CD14-positive monocyte (primary cell): Measurements from ENCODE around the gene PTTG1IP. TPM values are rescaled to one million over a fixed set of nuclear protein-coding genes. Genes with fewer than 3 reads are reported as not detected.
"Not testable (repeated sequence)": the region's sequence is repeated elsewhere in the genome, so short reads cannot be mapped to it uniquely, and the experiment has no call there.

Experiments
- DNase-seq, 3 donors: peaks; one replicate each; pipeline ENCODE4 v3.0.0-alpha.2; 2011 to 2022
- H2AFZ ChIP-seq: 2 replicates; pipeline ENCODE4 v1.6.0; 2012; ENCODE audit warnings: mild to moderate bottlenecking, low read depth, low read length, inconsistent platforms; ENCODE audit not compliant: insufficient read depth, poor library complexity, severe bottlenecking
- H3K27ac ChIP-seq, 2 donors: 1 replicate in 1 of 2; 2 replicates in 1 of 2; pipeline ENCODE4 v1.5.1; 2012 to 2013; ENCODE audit warnings: low read length in 2 of 2, control low read depth in 1 of 2, inconsistent platforms in 1 of 2, low read depth in 1 of 2, mild to moderate bottlenecking in 1 of 2
- H3K27me3 ChIP-seq, 2 donors: one replicate each; pipeline versions ENCODE4 v1.6.0 to v1.6.1; 2011 to 2013; ENCODE audit warnings: low read length in 2 of 2; ENCODE audit not compliant: control insufficient read depth in 2 of 2, insufficient read depth in 2 of 2
- H3K36me3 ChIP-seq, 2 donors: replicated peaks in 1 of 2; 1 replicate in 1 of 2; 2 replicates in 1 of 2; pipeline versions ENCODE4 v1.5.1 to v1.6.1; 2012 to 2013; ENCODE audit warnings: low read length in 2 of 2, control low read depth in 1 of 2, inconsistent platforms in 1 of 2, mild to moderate bottlenecking in 1 of 2; ENCODE audit not compliant: insufficient read depth in 2 of 2, control insufficient read depth in 1 of 2
- H3K4me1 ChIP-seq, 2 donors: 1 replicate in 1 of 2; 2 replicates in 1 of 2; pipeline versions ENCODE4 v1.5.1 to v1.6.1; 2012 to 2013; ENCODE audit warnings: low read length in 2 of 2, control low read depth in 1 of 2, inconsistent platforms in 1 of 2, mild to moderate bottlenecking in 1 of 2, moderate library complexity in 1 of 2; ENCODE audit not compliant: insufficient read depth in 2 of 2, control insufficient read depth in 1 of 2
- H3K4me2 ChIP-seq: replicated peaks from 2 replicates; pipeline ENCODE3; 2012; ENCODE audit warnings: low read length, moderate library complexity, mild to moderate bottlenecking; ENCODE audit not compliant: poor library complexity, severe bottlenecking; ENCODE audit errors: extremely low read depth
- H3K4me3 ChIP-seq, 3 experiments: fragments of 200-600 bp in 1 of 3; sonication (generic) in 1 of 3; replicated peaks in 1 of 3; 1 replicate in 2 of 3; 2 replicates in 1 of 3; pipeline ENCODE4 v1.5.1; 2011 to 2013; ENCODE audit warnings: low read length in 3 of 3, mild to moderate bottlenecking in 3 of 3, control low read depth in 2 of 3, low read depth in 2 of 3, inconsistent platforms in 1 of 3, moderate library complexity in 1 of 3
- H3K79me2 ChIP-seq: 2 replicates; pipeline ENCODE4 v1.6.0; 2012; ENCODE audit warnings: mild to moderate bottlenecking, control low read depth, inconsistent platforms, low read length, moderate library complexity; ENCODE audit not compliant: insufficient read depth
- H3K9ac ChIP-seq: 2 replicates; pipeline ENCODE4 v1.6.0; 2017; ENCODE audit warnings: low read length, mild to moderate bottlenecking; ENCODE audit not compliant: insufficient read depth, poor library complexity, severe bottlenecking
- H3K9me3 ChIP-seq, 2 donors: replicated peaks in 1 of 2; 1 replicate in 1 of 2; 2 replicates in 1 of 2; pipeline versions ENCODE4 v1.5.1 to v1.6.1; 2012 to 2013; ENCODE audit warnings: low read length in 2 of 2, control low read depth in 1 of 2; ENCODE audit not compliant: control insufficient read depth in 1 of 2, insufficient read depth in 1 of 2
- H4K20me1 ChIP-seq: 2 replicates; pipeline ENCODE4 v1.6.0; 2012; ENCODE audit warnings: mild to moderate bottlenecking, low read length, control low read depth, moderate library complexity; ENCODE audit not compliant: insufficient read depth
- H3K27ac Mint-ChIP-seq, 7 donors: one replicate each; pipeline ENCODE4 v1.8.0; 2020; ENCODE audit warnings: mild to moderate bottlenecking in 7 of 7, mixed read lengths in 7 of 7, moderate library complexity in 6 of 7, inconsistent platforms in 2 of 7
- H3K27me3 Mint-ChIP-seq, 3 donors: one replicate each; pipeline ENCODE4 v1.8.0; 2021 to 2022; ENCODE audit warnings: low read depth in 3 of 3, mild to moderate bottlenecking in 3 of 3, mixed read lengths in 3 of 3, moderate library complexity in 3 of 3, inconsistent platforms in 1 of 3
- H3K36me3 Mint-ChIP-seq, 2 donors: one replicate each; pipeline ENCODE4 v1.8.0; 2020; ENCODE audit warnings: mixed read lengths in 2 of 2, inconsistent platforms in 1 of 2, mild to moderate bottlenecking in 1 of 2
- H3K4me1 Mint-ChIP-seq: one replicate; pipeline ENCODE4 v1.8.0; 2020; ENCODE audit warnings: mild to moderate bottlenecking, mixed read lengths
- H3K4me3 Mint-ChIP-seq, 2 donors: one replicate each; pipeline ENCODE4 v1.8.0; 2020; ENCODE audit warnings: mild to moderate bottlenecking in 2 of 2, mixed read lengths in 2 of 2, moderate library complexity in 1 of 2
- H3K9me3 Mint-ChIP-seq, 7 donors: one replicate each; pipeline ENCODE4 v1.8.0; 2020 to 2022; ENCODE audit warnings: mixed read lengths in 7 of 7, mild to moderate bottlenecking in 6 of 7, moderate library complexity in 6 of 7, inconsistent platforms in 2 of 7
- CTCF ChIP-seq: fragments of 200-600 bp; IDR thresholded peaks from one replicate; pipeline ENCODE4 v1.8.0; 2022; ENCODE audit warnings: antibody characterized with exemption, mild to moderate bottlenecking
- WGBS: methylation state at CpG from one replicate; pipeline ENCODE4 v1.1.5; 2013; ENCODE audit warnings: missing lambda C conversion rate; ENCODE audit not compliant: insufficient coverage; 5-methylcytosine and 5-hydroxymethylcytosine counted together
- intact Hi-C, 2 donors: fragments of 100-400 bp; cut with micrococcal nuclease; formaldehyde crosslinking; loops; one replicate each; pipeline versions ENCODE4 v1.15.0 to v1.15.1; 2023
- polyA plus RNA-seq, 3 donors: library from polyadenylated mRNA; depleted of rRNA in 1 of 3; unstranded in 2 of 3; stranded (reverse) in 1 of 3; fragments of 300-500 nt in 2 of 3; fragments of >200 nt in 1 of 3; fragmentation: Illumina TruSeq in 2 of 3; gene quantifications; 1 replicate in 2 of 3; 2 replicates in 1 of 3; pipeline ENCODE4 v1.2.3, GENCODE V29; 2012 to 2021

PTTG1IP gene
- polyA plus RNA-seq, 3 donors, result 118 to 238 (median 206) TPM

GRCh38 chr21:44881198-44881872 is 7.8 kb upstream of the PTTG1IP start:
- no peak overlapping the region for H2AFZ ChIP-seq
- Mint-ChIP-seq H3K9me3 (no peaks in the 10 kb centered on the region), H3K36me3 (peaks cover 9 to 11% of the 10 kb centered on the region in 2 donors), H3K4me1 (peaks cover 79% of the 10 kb centered on the region), H3K27ac (peak overlapping the region; percentile 93 to 99 (median 96)), H3K4me3 (peak overlapping the region; percentile 27 to 69), H3K27me3 (peaks cover 0 to 3% (median 0%) of the 10 kb centered on the region in 3 donors)
- peak overlapping the region; percentile 64 to 88 for H3K27ac ChIP-seq
- peak overlapping the region; percentile 61 for H3K4me2 ChIP-seq
- no peak for TF ChIP-seq CTCF
- H3K27me3 ChIP-seq, result no peaks in the 10 kb centered on the region
- intact Hi-C loops, result loop anchor here in 1 of 2 donors (5.0 kb wide), 1 partner anchor 46 kb away; no protein-coding TSS in a partner anchor
- H3K4me1 ChIP-seq, result peaks cover 80% of the 10 kb centered on the region in 2 donors
- peaks cover 10 to 11% of the 10 kb centered on the region in 2 donors for H3K36me3 ChIP-seq
- H4K20me1 ChIP-seq, result peaks cover 17% of the 10 kb centered on the region
- no peaks in the 10 kb centered on the region for H3K9me3 ChIP-seq
- no peak overlapping the region for H3K9ac ChIP-seq
- peaks cover 21% of the 10 kb centered on the region for H3K79me2 ChIP-seq
- 4% methylated on average over 6 of the region's 6 CpGs for WGBS
- H3K4me3 ChIP-seq, result peak overlapping the region in 1 of 3 experiments; percentile 58
- peak; percentile 18 to 90 (median 30) for DNase-seq

- H3K4me1 ChIP-seq, result peaks cover 87% of the 10 kb centered on the region in 2 donors
- H4K20me1 ChIP-seq, result peaks cover 10% of the 10 kb centered on the region
- no peaks in the 10 kb centered on the region for H3K9me3 ChIP-seq
- WGBS, result 44% methylated on average over 3 of the region's 8 CpGs
- H3K4me1 Mint-ChIP-seq, result peaks cover 85% of the 10 kb centered on the region
- no peaks in the 10 kb centered on the region for H3K9me3 Mint-ChIP-seq
- peak overlapping the region in 1 of 2 donors; percentile 75 for H3K4me3 Mint-ChIP-seq
- H3K79me2 ChIP-seq, result peaks cover 28% of the 10 kb centered on the region
- no peaks in the 10 kb centered on the region for H3K27me3 ChIP-seq
- peaks cover 3% of the 10 kb centered on the region in 2 donors for H3K36me3 ChIP-seq
- no peak overlapping the region for H2AFZ ChIP-seq
- peaks cover 2 to 4% of the 10 kb centered on the region in 2 donors for H3K36me3 Mint-ChIP-seq
- H3K9ac ChIP-seq, result peak overlapping the region; percentile 46
- peak overlapping the region; percentile 66 for H3K4me2 ChIP-seq
- intact Hi-C loops, result loop anchor here in 1 of 2 donors (5.0 kb wide), 1 partner anchor 47 kb away; no protein-coding TSS in a partner anchor
- peak overlapping the region; percentile 72 to 88 for H3K27ac ChIP-seq
- peak; percentile 90 to 99 (median 95) for DNase-seq
- peak overlapping the region in 1 of 3 experiments; percentile 58 for H3K4me3 ChIP-seq
- peak overlapping the region; percentile 93 to 99 (median 96) for H3K27ac Mint-ChIP-seq
- TF ChIP-seq CTCF, result no peak
- peaks cover 0 to 3% (median 0%) of the 10 kb centered on the region in 3 donors for H3K27me3 Mint-ChIP-seq
These were observed 7.1 kb upstream of the PTTG1IP start for GRCh38 chr21:44880405-44881197.

DNA sequence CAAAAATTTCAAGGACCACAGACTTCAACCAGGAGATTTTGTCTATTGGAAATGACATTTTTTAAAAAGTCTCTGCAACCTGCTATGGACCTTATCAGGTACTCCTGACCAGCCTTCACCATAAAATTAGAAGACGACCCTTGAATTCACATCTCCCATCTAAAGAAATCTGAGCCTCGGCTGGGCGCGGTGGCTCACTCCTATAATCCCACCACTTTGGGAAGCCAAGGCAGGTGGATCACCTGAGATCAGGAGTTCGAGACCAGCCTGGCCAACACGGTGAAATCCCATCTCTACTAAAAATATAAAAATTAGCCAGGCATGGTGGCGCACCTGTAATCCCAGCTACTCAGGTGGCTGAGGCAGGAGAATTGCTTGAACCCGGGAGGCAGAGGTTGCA is 5.7 kb upstream of the PTTG1IP start:
- not testable (repeated sequence) for H3K36me3 Mint-ChIP-seq, H3K27me3 ChIP-seq, H3K27me3 Mint-ChIP-seq, H4K20me1 ChIP-seq, DNase-seq, H3K36me3 ChIP-seq, H3K9me3 ChIP-seq, H2AFZ ChIP-seq, H3K9ac ChIP-seq, H3K9me3 Mint-ChIP-seq
- peaks cover 88% of the 10 kb centered on the region for H3K4me1 Mint-ChIP-seq
- H3K4me3 Mint-ChIP-seq, result peak overlapping the region in 1 of 2 donors; percentile 16
- Histone ChIP-seq H3K27ac (peak overlapping the region; percentile 58 to 88), H3K4me2 (peak overlapping the region; percentile 66), H3K4me1 (peaks cover 94 to 98% of the 10 kb centered on the region in 2 donors), H3K79me2 (peaks cover 38% of the 10 kb centered on the region), H3K4me3 (peak overlapping the region in 1 of 3 experiments; percentile 54)
- intact Hi-C loops, result loop anchor here in 1 of 2 donors (2.0 kb wide), 2 partner anchors 14 to 46 kb away; no protein-coding TSS in a partner anchor
- 97% methylated on average over 6 of the region's 8 CpGs for WGBS
- H3K27ac Mint-ChIP-seq, result peak overlapping the region; percentile 93 to 99 (median 96)
